WTC11 (cell line): Measurements from ENCODE around the gene NDUFS2.

ENCODE experiments used
- CREB1 ChIP-seq: sonication (generic); formaldehyde crosslinking; IDR thresholded peaks from 2 replicates; pipeline ENCODE4 v1.8.0; 2023; ENCODE audit warnings: mild to moderate bottlenecking, missing genetic modification reagents
- CTCF ChIP-seq: fragments of 200-600 bp; IDR thresholded peaks from 2 replicates; pipeline ENCODE4 v1.8.0; 2022; ENCODE audit warnings: antibody characterized with exemption
- GABPB1 ChIP-seq: sonication (generic); formaldehyde crosslinking; IDR thresholded peaks from 2 replicates; pipeline ENCODE4 v1.8.1; 2023; ENCODE audit warnings: mild to moderate bottlenecking, missing genetic modification reagents
- TEAD4 ChIP-seq: sonication (generic); formaldehyde crosslinking; IDR thresholded peaks from 2 replicates; pipeline ENCODE4 v1.8.0; 2022; ENCODE audit warnings: mild to moderate bottlenecking, missing genetic modification reagents

DNA sequence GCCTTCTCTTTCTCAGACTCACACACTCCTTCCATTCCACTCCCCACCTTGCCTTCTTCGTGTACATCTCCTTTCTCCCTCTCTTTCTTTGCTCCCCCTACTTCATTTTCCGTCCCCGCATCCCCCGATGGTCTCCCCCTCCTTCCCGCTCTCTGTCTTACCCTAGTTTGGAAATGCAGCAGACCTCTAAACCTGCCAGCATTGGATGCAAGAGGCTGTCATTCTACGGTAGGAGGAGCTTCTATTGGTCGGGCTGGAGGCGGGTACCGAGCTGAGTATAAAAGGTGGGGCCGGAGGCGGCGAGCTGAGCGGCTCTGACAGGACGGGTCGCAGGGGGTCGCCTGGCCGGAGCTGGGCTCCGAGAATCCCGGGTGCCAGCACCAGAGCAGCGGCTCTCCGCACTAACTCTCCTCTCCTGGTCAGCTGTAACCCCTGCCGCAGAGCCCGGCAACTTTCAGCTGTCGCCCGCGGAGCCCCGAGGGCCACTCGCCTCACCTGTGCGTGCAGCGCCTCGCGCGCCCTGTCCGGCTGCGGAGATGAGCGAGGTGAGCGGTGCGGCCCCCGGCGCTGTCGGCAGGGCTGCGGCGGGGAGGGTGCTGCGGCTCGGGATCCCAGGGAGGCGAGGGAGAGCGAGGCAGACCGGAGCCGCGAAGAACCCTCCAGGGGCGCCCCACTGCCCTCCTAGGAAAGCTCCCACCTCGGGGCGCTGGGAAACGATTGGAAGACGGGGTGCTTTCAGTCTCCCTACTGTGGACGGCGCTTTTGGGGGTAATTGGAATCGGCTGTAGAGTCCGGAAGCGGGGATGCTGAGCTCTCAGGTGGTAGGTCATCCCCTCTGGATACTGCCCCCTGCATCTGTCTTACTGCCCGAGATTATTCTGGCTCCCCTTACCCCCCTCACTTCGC is 56.5 kb downstream of the NDUFS2 start, which contains the start of gene PCP4L1:
- TF ChIP-seq CTCF (no peak), TEAD4 (CRISPR knock-in tag) (no peak), CREB1 (CRISPR knock-in tag) (no peak), GABPB1 (no peak)
